Natural killer cell treated with Interleukin-12 subunit alpha and Interleukin-12 subunit beta and Interleukin-15 and Interleukin-18, amount 100 ng/mL, for 72 hours (primary cell): ENCODE results near the gene ZNF782. TPM values are rescaled to one million over a fixed set of nuclear protein-coding genes. Genes with fewer than 3 reads are reported as not detected.
"Not testable (repeated sequence)": the region's sequence is repeated elsewhere in the genome, so short reads cannot be mapped to it uniquely, and the experiment has no call there.

ENCODE experiments used
- ATAC-seq, 2 donors: fragments of 150-1000 bp; cut with Tn5 transposase in 1 of 2; sonication (Bioruptor Pico), chemical (Tn5 transposase) in 1 of 2; 2 replicates each; pipeline ENCODE4 v1.10.0; 2021
- DNase-seq: peaks from one replicate; pipeline ENCODE4 v3.0.0; 2022; ENCODE audit warnings: low spot score
- H3K27ac Mint-ChIP-seq, 2 donors: 1 replicate in 1 of 2; 2 replicates in 1 of 2; pipeline ENCODE4 v1.8.0; 2022; ENCODE audit warnings: mixed read lengths in 2 of 2, mild to moderate bottlenecking in 1 of 2, moderate library complexity in 1 of 2
- H3K27me3 Mint-ChIP-seq, 2 donors: 1 replicate in 1 of 2; 2 replicates in 1 of 2; pipeline ENCODE4 v1.8.0; 2022; ENCODE audit warnings: mixed read lengths in 2 of 2
- H3K36me3 Mint-ChIP-seq: one replicate; pipeline ENCODE4 v1.8.0; 2022; ENCODE audit warnings: mixed read lengths
- H3K4me1 Mint-ChIP-seq, 2 donors: 1 replicate in 1 of 2; 2 replicates in 1 of 2; pipeline ENCODE4 v1.8.0; 2022; ENCODE audit warnings: low read depth in 2 of 2, mixed read lengths in 2 of 2, mild to moderate bottlenecking in 1 of 2
- H3K4me3 Mint-ChIP-seq: one replicate; pipeline ENCODE4 v1.8.0; 2022; ENCODE audit warnings: mixed read lengths
- H3K9me3 Mint-ChIP-seq: 2 replicates; pipeline ENCODE4 v1.8.0; 2022; ENCODE audit warnings: mixed read lengths
- total RNA-seq, 2 donors: library from RNA; stranded (reverse); gene quantifications; one replicate each; pipeline ENCODE4 v1.2.3, GENCODE V29; 2022

Gene ZNF782
- total RNA-seq, result 1 to 10 TPM; 4.5 to 8.6 TPM

- H3K27me3 Mint-ChIP-seq, result peaks cover 6 to 12% of the 10 kb centered on the region in 2 donors
- peak; percentile 97 to 98 for ATAC-seq
- H3K9me3 Mint-ChIP-seq, result no peaks in the 10 kb centered on the region
- peak within 1 kb of the TSS; percentile 98 for H3K4me3 Mint-ChIP-seq
- H3K4me1 Mint-ChIP-seq, result peaks cover 34 to 35% of the 10 kb centered on the region in 2 donors
- peak within 1 kb of the TSS; percentile 98 to 100 for H3K27ac Mint-ChIP-seq
- peak; percentile 92 for DNase-seq
- H3K36me3 Mint-ChIP-seq, result peaks cover 10% of the 10 kb centered on the region
Observed at GRCh38 chr9:96853781-96854650, at the start of gene ZNF782. Gene ZNF782 (minus strand): TSS chr9:96854514. CDS start chr9:96851961, 2,553 bp downstream.

- H3K27me3 Mint-ChIP-seq, H3K9me3 Mint-ChIP-seq, H3K36me3 Mint-ChIP-seq, H3K4me1 Mint-ChIP-seq, H3K4me3 Mint-ChIP-seq, DNase-seq, H3K27ac Mint-ChIP-seq: not testable (repeated sequence)
- ATAC-seq, result peak; percentile 53 to 78
Observed at GRCh38 chr9:96900010-96900409, 45.7 kb upstream of the ZNF782 start.

GRCh38 chr9:96892131-96892530 lies 37.8 kb upstream of the ZNF782 start:
- Mint-ChIP-seq H3K4me3 (no peak overlapping the region), H3K27ac (no peak overlapping the region), H3K27me3 (no peaks in the 10 kb centered on the region), H3K36me3 (peaks cover 12% of the 10 kb centered on the region), H3K4me1 (no peaks in the 10 kb centered on the region), H3K9me3 (no peaks in the 10 kb centered on the region)
- DNase-seq (no peak), ATAC-seq (no peak)

GRCh38 chr9:96888591-96888990 lies 34.3 kb upstream of the ZNF782 start:
- Mint-ChIP-seq H3K27ac (no peak overlapping the region), H3K36me3 (peaks cover 7% of the 10 kb centered on the region), H3K27me3 (no peaks in the 10 kb centered on the region), H3K4me3 (no peak overlapping the region), H3K4me1 (peaks cover 0 to 3% of the 10 kb centered on the region in 2 donors), H3K9me3 (no peaks in the 10 kb centered on the region)
- DNase-seq (no peak), ATAC-seq (no peak)

GRCh38 chr9:96885424-96885823 lies 31.1 kb upstream of the ZNF782 start:
- H3K36me3 Mint-ChIP-seq, result peaks cover 5% of the 10 kb centered on the region
- no peak overlapping the region for H3K27ac Mint-ChIP-seq
- no peaks in the 10 kb centered on the region for H3K9me3 Mint-ChIP-seq
- no peak for DNase-seq
- peaks cover 0 to 3% of the 10 kb centered on the region in 2 donors for H3K4me1 Mint-ChIP-seq
- no peak overlapping the region for H3K4me3 Mint-ChIP-seq
- peaks cover 3 to 5% of the 10 kb centered on the region in 2 donors for H3K27me3 Mint-ChIP-seq
- no peak for ATAC-seq

GRCh38 chr9:96884443-96884842 lies 30.1 kb upstream of the ZNF782 start:
- H3K9me3 Mint-ChIP-seq, result no peaks in the 10 kb centered on the region
- no peak overlapping the region for H3K27ac Mint-ChIP-seq
- H3K36me3 Mint-ChIP-seq, result peaks cover 5% of the 10 kb centered on the region
- H3K27me3 Mint-ChIP-seq, result peaks cover 5 to 10% of the 10 kb centered on the region in 2 donors
- H3K4me1 Mint-ChIP-seq, result peaks cover 0 to 3% of the 10 kb centered on the region in 2 donors
- no peak for DNase-seq
- ATAC-seq, result peak in 1 of 2 donors; percentile 67
- no peak overlapping the region for H3K4me3 Mint-ChIP-seq

- Mint-ChIP-seq H3K36me3 (peaks cover 5% of the 10 kb centered on the region), H3K9me3 (no peaks in the 10 kb centered on the region), H3K27ac (no peak overlapping the region), H3K4me3 (no peak overlapping the region), H3K27me3 (peaks cover 5 to 10% of the 10 kb centered on the region in 2 donors), H3K4me1 (peaks cover 0 to 3% of the 10 kb centered on the region in 2 donors)
- ATAC-seq (no peak), DNase-seq (no peak)
Observed at GRCh38 chr9:96883922-96884321, 29.6 kb upstream of the ZNF782 start.

- Mint-ChIP-seq H3K27ac (no peak overlapping the region), H3K4me3 (no peak overlapping the region), H3K27me3 (peaks cover 32 to 41% of the 10 kb centered on the region in 2 donors), H3K9me3 (no peaks in the 10 kb centered on the region), H3K4me1 (peaks cover 15 to 20% of the 10 kb centered on the region in 2 donors), H3K36me3 (peaks cover 9% of the 10 kb centered on the region)
- DNase-seq (no peak), ATAC-seq (no peak)
Observed at GRCh38 chr9:96877269-96877668, 23.0 kb upstream of the ZNF782 start.

- peak; percentile 65 to 71 for ATAC-seq
- Mint-ChIP-seq H3K27me3 (peaks cover 29 to 36% of the 10 kb centered on the region in 2 donors), H3K9me3 (no peaks in the 10 kb centered on the region), H3K4me3 (peak overlapping the region; percentile 68), H3K4me1 (peaks cover 15 to 20% of the 10 kb centered on the region in 2 donors), H3K27ac (peak overlapping the region in 1 of 2 donors; percentile 70), H3K36me3 (peaks cover 9% of the 10 kb centered on the region)
- DNase-seq, result no peak
Observed at GRCh38 chr9:96875461-96876142, 21.3 kb upstream of the ZNF782 start.

- DNase-seq, result no peak
- peak overlapping the region in 1 of 2 donors; percentile 70 for H3K27ac Mint-ChIP-seq
- peaks cover 9% of the 10 kb centered on the region for H3K36me3 Mint-ChIP-seq
- H3K4me1 Mint-ChIP-seq, result peaks cover 15 to 20% of the 10 kb centered on the region in 2 donors
- H3K27me3 Mint-ChIP-seq, result peaks cover 29 to 35% of the 10 kb centered on the region in 2 donors
- ATAC-seq, result peak in 1 of 2 donors; percentile 83
- H3K4me3 Mint-ChIP-seq, result peak overlapping the region; percentile 68
- H3K9me3 Mint-ChIP-seq, result no peaks in the 10 kb centered on the region
Observed at GRCh38 chr9:96874947-96875460, 20.7 kb upstream of the ZNF782 start.

- no peak overlapping the region for H3K27ac Mint-ChIP-seq
- H3K9me3 Mint-ChIP-seq, result no peaks in the 10 kb centered on the region
- no peak overlapping the region for H3K4me3 Mint-ChIP-seq
- H3K36me3 Mint-ChIP-seq, result peaks cover 9% of the 10 kb centered on the region
- ATAC-seq (no peak), DNase-seq (no peak)
- peaks cover 15 to 20% of the 10 kb centered on the region in 2 donors for H3K4me1 Mint-ChIP-seq
- H3K27me3 Mint-ChIP-seq, result peaks cover 27 to 31% of the 10 kb centered on the region in 2 donors
Observed at GRCh38 chr9:96874201-96874785, 20.0 kb upstream of the ZNF782 start.

GRCh38 chr9:96871176-96871575 lies 16.9 kb upstream of the ZNF782 start:
- Mint-ChIP-seq H3K4me3 (no peak overlapping the region), H3K9me3 (no peaks in the 10 kb centered on the region), H3K36me3 (peaks cover 3% of the 10 kb centered on the region), H3K4me1 (peaks cover 13 to 14% of the 10 kb centered on the region in 2 donors), H3K27me3 (peaks cover 21 to 29% of the 10 kb centered on the region in 2 donors), H3K27ac (no peak overlapping the region)
- DNase-seq, result no peak
- ATAC-seq, result no peak

GRCh38 chr9:96868709-96869108 lies 14.4 kb upstream of the ZNF782 start:
- Mint-ChIP-seq H3K4me3 (no peak overlapping the region), H3K4me1 (no peaks in the 10 kb centered on the region), H3K9me3 (no peaks in the 10 kb centered on the region), H3K36me3 (no peaks in the 10 kb centered on the region), H3K27ac (no peak overlapping the region), H3K27me3 (peaks cover 9 to 21% of the 10 kb centered on the region in 2 donors)
- ATAC-seq (no peak), DNase-seq (no peak)
